Progenitor cell of endocrine pancreas (in vitro differentiated cells): ENCODE measurements around the gene LRG1. TPM values are rescaled to one million over a fixed set of nuclear protein-coding genes. Genes with fewer than 3 reads are reported as not detected.
A peak's percentile ranks its signal among the peaks of the same experiment; 100 is the strongest.

ENCODE experiments used
- DNase-seq: peaks from one replicate; pipeline ENCODE4 v3.0.0; 2021; ENCODE audit warnings: low spot score; ENCODE audit not compliant: unreplicated experiment
- H3K27ac Mint-ChIP-seq: 2 replicates; pipeline ENCODE4 v1.8.0; 2021; ENCODE audit warnings: mild to moderate bottlenecking, moderate library complexity, mixed read lengths
- H3K27me3 Mint-ChIP-seq: 2 replicates; pipeline ENCODE4 v1.8.0; 2021; ENCODE audit warnings: mixed read lengths
- H3K36me3 Mint-ChIP-seq: 2 replicates; pipeline ENCODE4 v1.8.0; 2022; ENCODE audit warnings: mixed read lengths; ENCODE audit not compliant: insufficient read depth
- H3K4me1 Mint-ChIP-seq: 2 replicates; pipeline ENCODE4 v1.8.0; 2021; ENCODE audit warnings: low read depth, mixed read lengths
- H3K4me3 Mint-ChIP-seq: 2 replicates; pipeline ENCODE4 v1.8.0; 2021; ENCODE audit warnings: low read depth, mild to moderate bottlenecking, moderate library complexity, mixed read lengths
- H3K9me3 Mint-ChIP-seq: 2 replicates; pipeline ENCODE4 v1.8.0; 2021; ENCODE audit warnings: low read depth, mixed read lengths
- CTCF ChIP-seq: fragments of 200-600 bp; sonication (generic); IDR thresholded peaks from one replicate; pipeline ENCODE4 v1.5.0; 2021; ENCODE audit warnings: antibody characterized with exemption, mild to moderate bottlenecking; ENCODE audit not compliant: unreplicated experiment
- total RNA-seq: library from RNA; stranded (reverse); gene quantifications from 2 replicates; pipeline ENCODE4 v1.2.1, GENCODE V29; 2021

The LRG1 gene
- total RNA-seq, 1 donor from 2014 or later: 0.34 TPM

- H3K36me3 Mint-ChIP-seq: peaks cover 6% of the 10 kb centered on the region
- H3K27ac Mint-ChIP-seq: no peak overlapping the region
- no peak for DNase-seq
- no peaks in the 10 kb centered on the region for H3K27me3 Mint-ChIP-seq
- no peaks in the 10 kb centered on the region for H3K4me1 Mint-ChIP-seq
- no peak for TF ChIP-seq CTCF
- no peak overlapping the region for H3K4me3 Mint-ChIP-seq
- H3K9me3 Mint-ChIP-seq: no peaks in the 10 kb centered on the region
Measured at GRCh38 chr19:4499318-4499717, 40.5 kb downstream of the LRG1 start.

GRCh38 chr19:4498694-4499093, 41.1 kb downstream of the LRG1 start:
- Mint-ChIP-seq H3K36me3 (peaks cover 6% of the 10 kb centered on the region), H3K4me3 (no peak overlapping the region), H3K4me1 (no peaks in the 10 kb centered on the region), H3K9me3 (no peaks in the 10 kb centered on the region), H3K27me3 (no peaks in the 10 kb centered on the region), H3K27ac (no peak overlapping the region)
- no peak for DNase-seq
- TF ChIP-seq CTCF: no peak

- no peaks in the 10 kb centered on the region for H3K9me3 Mint-ChIP-seq
- TF ChIP-seq CTCF: no peak
- no peaks in the 10 kb centered on the region for H3K27me3 Mint-ChIP-seq
- H3K36me3 Mint-ChIP-seq: peaks cover 6% of the 10 kb centered on the region
- H3K4me3 Mint-ChIP-seq: no peak overlapping the region
- no peak for DNase-seq
- H3K4me1 Mint-ChIP-seq: no peaks in the 10 kb centered on the region
- H3K27ac Mint-ChIP-seq: no peak overlapping the region
Measured at GRCh38 chr19:4497770-4498389, 42.0 kb downstream of the LRG1 start.

- Mint-ChIP-seq H3K36me3 (peaks cover 6% of the 10 kb centered on the region), H3K27me3 (no peaks in the 10 kb centered on the region), H3K9me3 (no peaks in the 10 kb centered on the region), H3K4me3 (no peak overlapping the region), H3K4me1 (no peaks in the 10 kb centered on the region), H3K27ac (no peak overlapping the region)
- TF ChIP-seq CTCF: no peak
- no peak for DNase-seq
Measured at GRCh38 chr19:4496304-4496703, 43.5 kb downstream of the LRG1 start.

GRCh38 chr19:4495471-4495870, 44.4 kb downstream of the LRG1 start:
- no peak overlapping the region for H3K4me3 Mint-ChIP-seq
- TF ChIP-seq CTCF: peak; percentile 17
- H3K9me3 Mint-ChIP-seq: no peaks in the 10 kb centered on the region
- no peaks in the 10 kb centered on the region for H3K4me1 Mint-ChIP-seq
- H3K36me3 Mint-ChIP-seq: peaks cover 6% of the 10 kb centered on the region
- DNase-seq: no peak
- H3K27me3 Mint-ChIP-seq: no peaks in the 10 kb centered on the region
- no peak overlapping the region for H3K27ac Mint-ChIP-seq
